ENCODE data around the gene RAB23.

DNA sequence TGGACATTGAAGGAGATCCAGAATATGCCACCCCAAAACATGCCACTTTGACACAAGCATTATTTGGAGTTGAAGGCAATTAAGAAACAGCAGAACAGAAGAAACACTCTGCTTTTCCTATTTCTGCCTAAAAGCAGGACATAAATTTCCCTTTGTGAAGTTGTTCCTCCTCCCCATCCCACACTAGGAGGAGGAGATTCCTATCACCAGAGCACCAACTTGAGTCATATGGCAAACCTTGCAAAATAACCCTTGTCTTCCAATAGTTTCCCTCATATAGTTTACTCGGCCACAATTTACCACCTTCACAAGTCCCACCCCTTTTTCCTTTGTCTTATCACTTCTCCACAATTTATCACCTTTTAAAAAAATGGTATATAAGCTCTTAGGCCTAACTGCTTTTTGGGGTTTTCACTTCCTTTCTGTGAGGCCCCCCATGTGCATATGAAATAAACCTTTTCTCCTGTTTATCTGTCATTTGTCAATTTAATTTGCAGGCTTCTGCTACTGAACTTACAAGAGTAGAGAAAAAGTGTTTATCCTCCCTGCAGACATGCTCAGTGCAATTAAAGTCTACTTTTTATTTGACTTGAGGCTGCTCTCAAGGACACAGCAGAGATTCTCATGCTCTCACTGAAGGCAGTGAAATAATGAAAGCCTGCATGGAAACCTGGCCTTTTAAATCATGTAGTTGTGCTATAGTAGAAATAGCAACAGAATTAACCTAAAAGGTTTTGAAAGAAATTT is 2.8 kb upstream of the RAB23 start:
- TF ChIP-seq CTCF (IDR thresholded peaks at IDR 0.05; ENCODE audit: poor library complexity) (no peak), EZH2phosphoT487 (IDR thresholded peaks at IDR 0.05; ENCODE audit: low read depth, severe bottlenecking, unreplicated experiment) (no peak)
